Right lobe of liver (tissue), 6 donors: ENCODE measurements around the gene WNK3. TPM values are rescaled to one million over a fixed set of nuclear protein-coding genes. Genes with fewer than 3 reads are reported as not detected.

Experiments
- ATAC-seq, 4 donors: fragments of 200-7000 bp; cut with Tn5 transposase; one replicate each; pipeline ENCODE4 v1.9.1; 2020; ENCODE audit warnings: mild to moderate bottlenecking in 4 of 4, moderate library complexity in 4 of 4
- DNase-seq, 3 donors: peaks; one replicate each; pipeline ENCODE4 v3.0.0-alpha.2; 2020
- H3K27ac ChIP-seq, 3 donors: fragments of 200-600 bp; one replicate each; pipeline ENCODE4 v1.8.0; 2022
- H3K27me3 ChIP-seq, 2 donors: fragments of 200-600 bp; one replicate each; pipeline ENCODE4 v1.8.0; 2022
- H3K36me3 ChIP-seq, 4 donors: fragments of 200-600 bp; sonication (generic) in 1 of 4; one replicate each; pipeline versions ENCODE4 v1.5.1 to v1.8.0; 2017 to 2022; ENCODE audit warnings: control low read depth in 1 of 4
- H3K4me1 ChIP-seq, 4 donors: fragments of 200-600 bp; sonication (generic) in 1 of 4; one replicate each; pipeline versions ENCODE4 v1.5.1 to v1.8.0; 2017 to 2022; ENCODE audit warnings: control low read depth in 1 of 4
- H3K4me3 ChIP-seq, 3 donors: fragments of 200-600 bp; one replicate each; pipeline ENCODE4 v1.8.0; 2022
- H3K9me3 ChIP-seq, 4 donors: fragments of 200-600 bp; sonication (generic) in 1 of 4; one replicate each; pipeline versions ENCODE4 v1.5.1 to v1.8.0; 2017 to 2022; ENCODE audit warnings: control low read depth in 1 of 4
- POLR2A ChIP-seq: fragments of 450-650 bp; IDR thresholded peaks from one replicate; pipeline ENCODE4 v1.6.1; 2017; ENCODE audit warnings: antibody characterized with exemption, mild to moderate bottlenecking
- WGBS: methylation state at CpG from one replicate; pipeline ENCODE4 v1.1.6; 2018; ENCODE audit warnings: low coverage, low lambda C conversion rate; ENCODE audit not compliant: insufficient coverage; ENCODE audit errors: missing lambda C conversion rate; 5-methylcytosine and 5-hydroxymethylcytosine counted together
- intact Hi-C, 2 donors: fragments of 100-400 bp; cut with DNase I; formaldehyde crosslinking; loops; one replicate each; pipeline versions ENCODE4 v1.11.2 to v1.14.1; 2022
- total RNA-seq, 6 experiments: library from RNA; depleted of rRNA in 2 of 6; stranded (reverse); fragments of >200 nt in 2 of 6; fragmentation: NEBNext Ultra II Directional in 3 of 6; extraction: Animal tissue kit (Norgen Biotek cat#: 25700) in 3 of 6; gene quantifications; one replicate each; pipeline versions ENCODE4 v1.1.0 to v1.2.4, GENCODE V29; 2016 to 2023
- TF ChIP-seq, protein P1 (sequence below), 4 donors: fragments of 200-600 bp in 3 of 4; fragments of 450-650 bp in 1 of 4; IDR thresholded peaks; one replicate each; pipeline versions ENCODE4 v1.5.1 to v1.8.0; 2016 to 2022; ENCODE audit warnings: antibody characterized with exemption in 4 of 4, mild to moderate bottlenecking in 2 of 4
- donor health status: DM: no; HTN: yes; CAD: no.
- donor health status: DM: no; HTN: no; CAD: no.
- donor health status: DM: no; HTN: no; CAD: no.
- donor health status: DM: no; HTN: yes; CAD: no.
- donor health status: DM: no; HTN: yes; CAD: no.

WNK3 gene
- total RNA-seq, 6 experiments from 2014 or later = 3.9 to 16.0 (median 9.6) TPM

DNA sequence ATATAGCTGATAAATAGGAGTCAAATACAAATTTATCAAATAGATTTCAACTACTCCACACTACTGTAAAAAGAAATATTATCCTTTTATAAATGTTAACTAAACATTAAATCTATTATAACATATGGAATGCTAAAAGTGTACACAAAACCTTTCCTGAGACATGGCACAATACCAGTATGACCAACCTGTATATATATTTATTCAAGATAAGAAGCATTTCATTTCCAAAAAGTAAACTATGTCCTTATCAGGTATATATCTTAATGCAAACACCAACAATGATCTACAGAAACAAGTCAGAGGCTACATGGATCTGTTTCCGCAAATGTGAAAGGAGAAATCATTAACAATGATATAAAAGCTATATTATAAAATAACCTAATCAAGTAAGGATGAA is 37.8 kb downstream of the WNK3 start:
- DNase-seq (no peak), ATAC-seq (no peak)
- H3K4me1 ChIP-seq = no peaks in the 10 kb centered on the region
- H3K36me3 ChIP-seq = no peaks in the 10 kb centered on the region
- no peak overlapping the region for H3K4me3 ChIP-seq
- H3K27ac ChIP-seq = no peak overlapping the region
- no peak for TF ChIP-seq POLR2A
- TF ChIP-seq, protein P1, sequence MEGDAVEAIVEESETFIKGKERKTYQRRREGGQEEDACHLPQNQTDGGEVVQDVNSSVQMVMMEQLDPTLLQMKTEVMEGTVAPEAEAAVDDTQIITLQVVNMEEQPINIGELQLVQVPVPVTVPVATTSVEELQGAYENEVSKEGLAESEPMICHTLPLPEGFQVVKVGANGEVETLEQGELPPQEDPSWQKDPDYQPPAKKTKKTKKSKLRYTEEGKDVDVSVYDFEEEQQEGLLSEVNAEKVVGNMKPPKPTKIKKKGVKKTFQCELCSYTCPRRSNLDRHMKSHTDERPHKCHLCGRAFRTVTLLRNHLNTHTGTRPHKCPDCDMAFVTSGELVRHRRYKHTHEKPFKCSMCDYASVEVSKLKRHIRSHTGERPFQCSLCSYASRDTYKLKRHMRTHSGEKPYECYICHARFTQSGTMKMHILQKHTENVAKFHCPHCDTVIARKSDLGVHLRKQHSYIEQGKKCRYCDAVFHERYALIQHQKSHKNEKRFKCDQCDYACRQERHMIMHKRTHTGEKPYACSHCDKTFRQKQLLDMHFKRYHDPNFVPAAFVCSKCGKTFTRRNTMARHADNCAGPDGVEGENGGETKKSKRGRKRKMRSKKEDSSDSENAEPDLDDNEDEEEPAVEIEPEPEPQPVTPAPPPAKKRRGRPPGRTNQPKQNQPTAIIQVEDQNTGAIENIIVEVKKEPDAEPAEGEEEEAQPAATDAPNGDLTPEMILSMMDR (IDR thresholded peaks at IDR 0.05) = no peak
- no peaks in the 10 kb centered on the region for H3K9me3 ChIP-seq
- 64% methylated on average over 1 of the region's 1 CpG for WGBS
- intact Hi-C loops = no loop called here
- H3K27me3 ChIP-seq = no peaks in the 10 kb centered on the region

DNA sequence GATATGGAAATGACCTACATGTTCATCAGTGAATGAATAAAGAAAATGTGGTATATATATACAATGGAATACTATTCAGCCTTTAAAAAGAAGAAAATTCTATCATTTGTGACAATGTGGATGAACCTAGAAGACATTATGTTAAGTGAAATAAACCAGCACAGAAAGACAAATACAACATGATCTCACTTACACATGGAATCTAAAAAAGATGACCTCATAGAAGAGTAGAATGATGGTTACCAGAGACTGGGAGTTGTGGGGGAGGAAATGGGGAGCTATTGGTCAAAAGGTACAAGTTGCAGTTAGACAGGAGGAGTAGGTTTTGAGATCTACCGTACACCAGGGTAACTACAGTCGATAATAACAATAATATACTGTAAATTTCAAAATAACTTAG is 51.5 kb downstream of the WNK3 start:
- TF ChIP-seq, protein P1 (IDR thresholded peaks at IDR 0.05) = no peak
- no peak for TF ChIP-seq POLR2A
- H3K9me3 ChIP-seq = no peaks in the 10 kb centered on the region
- H3K36me3 ChIP-seq = no peaks in the 10 kb centered on the region
- no peak for ATAC-seq
- no peaks in the 10 kb centered on the region for H3K4me1 ChIP-seq
- no peaks in the 10 kb centered on the region for H3K27me3 ChIP-seq
- no peak for DNase-seq
- H3K4me3 ChIP-seq = no peak overlapping the region
- 67% methylated on average over 2 of the region's 2 CpGs for WGBS
- no peak overlapping the region for H3K27ac ChIP-seq
- intact Hi-C loops = no loop called here

DNA sequence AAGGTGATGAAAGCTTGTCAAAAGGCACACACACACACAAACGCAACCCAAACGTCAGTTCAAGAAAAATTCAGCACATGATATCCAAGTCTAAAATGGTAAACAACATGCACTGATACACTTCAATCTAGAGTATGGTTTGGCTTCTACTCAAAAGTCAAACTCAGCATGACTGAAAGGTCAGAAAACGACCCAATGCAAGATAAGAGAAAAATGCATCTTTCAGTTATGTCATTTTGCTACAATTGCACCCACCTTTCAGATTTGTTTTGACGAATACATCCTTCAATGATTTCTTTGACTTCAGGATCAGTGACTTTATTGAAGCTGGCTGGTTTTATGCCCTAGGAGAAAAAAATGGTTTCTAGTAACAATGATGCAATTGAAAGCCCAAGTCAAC is 56.3 kb downstream of the WNK3 start:
- Histone ChIP-seq H3K4me3 (no peak overlapping the region), H3K9me3 (no peaks in the 10 kb centered on the region), H3K27ac (no peak overlapping the region), H3K27me3 (no peaks in the 10 kb centered on the region), H3K4me1 (no peaks in the 10 kb centered on the region), H3K36me3 (no peaks in the 10 kb centered on the region)
- TF ChIP-seq, protein P1 (IDR thresholded peaks at IDR 0.05) = no peak
- no peak for TF ChIP-seq POLR2A
- 26% methylated on average over 4 of the region's 4 CpGs for WGBS
- intact Hi-C loops = no loop called here
- DNase-seq (no peak), ATAC-seq (peak in 1 of 4 donors; percentile 17)

DNA sequence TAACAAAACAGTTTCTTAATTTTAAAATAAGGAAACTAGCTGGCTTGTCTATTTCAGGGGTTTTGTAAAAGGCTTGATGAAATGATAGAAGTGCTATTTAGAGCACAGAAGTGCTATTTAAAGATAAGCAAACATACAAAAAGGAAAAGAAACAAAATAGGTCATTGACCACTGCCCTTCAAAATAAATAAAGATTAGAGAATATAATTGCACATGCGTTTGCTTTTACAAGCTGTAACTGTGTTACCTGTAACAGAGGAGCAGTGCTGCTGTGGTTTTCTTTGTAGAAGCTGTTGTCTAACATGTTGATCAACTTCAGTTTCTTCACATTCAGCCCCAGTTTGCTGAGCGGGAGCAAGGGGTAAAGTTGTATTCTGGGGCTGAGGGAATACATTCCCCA is 63.5 kb downstream of the WNK3 start:
- intact Hi-C loops = no loop called here
- Histone ChIP-seq H3K27ac (peak overlapping the region in 2 of 3 donors; percentile 16 to 64), H3K4me3 (no peak overlapping the region), H3K9me3 (no peaks in the 10 kb centered on the region), H3K27me3 (no peaks in the 10 kb centered on the region), H3K4me1 (peaks cover 0 to 7% (median 0%) of the 10 kb centered on the region in 4 donors), H3K36me3 (no peaks in the 10 kb centered on the region)
- DNase-seq = no peak
- TF ChIP-seq, protein P1 (IDR thresholded peaks at IDR 0.05) = no peak
- no peak for TF ChIP-seq POLR2A
- peak; percentile 71 to 85 (median 75) for ATAC-seq
- 40% methylated on average over 2 of the region's 2 CpGs for WGBS

DNA sequence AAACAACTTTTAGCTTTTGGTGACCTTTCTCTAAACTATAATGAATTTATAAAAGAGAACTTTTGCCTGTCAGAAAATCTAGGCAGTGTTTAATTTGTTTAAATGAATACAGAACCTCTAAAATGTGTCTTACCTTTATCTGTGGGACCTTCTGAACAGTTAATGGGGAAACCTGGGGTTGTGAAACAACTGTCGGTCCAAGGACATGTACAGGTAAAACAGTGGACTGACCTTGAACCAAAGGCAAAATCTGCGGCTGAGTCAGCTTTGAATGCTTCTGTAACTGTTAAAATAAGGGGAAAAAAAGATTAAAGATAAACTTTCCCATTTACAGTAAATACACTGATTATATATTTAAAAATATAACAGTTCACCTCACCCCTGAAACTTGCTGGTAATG is 65.1 kb downstream of the WNK3 start:
- WGBS = 50% methylated on average over 2 of the region's 2 CpGs
- Histone ChIP-seq H3K9me3 (no peaks in the 10 kb centered on the region), H3K4me3 (no peak overlapping the region), H3K4me1 (peaks cover 0 to 7% (median 0%) of the 10 kb centered on the region in 4 donors), H3K27ac (no peak overlapping the region), H3K36me3 (no peaks in the 10 kb centered on the region), H3K27me3 (no peaks in the 10 kb centered on the region)
- TF ChIP-seq POLR2A = no peak
- TF ChIP-seq, protein P1 (IDR thresholded peaks at IDR 0.05) = no peak
- ATAC-seq (peak; percentile 56 to 84 (median 70)), DNase-seq (peak in 1 of 3 donors; percentile 50)
- intact Hi-C loops = no loop called here
